GM23338 (cell line): ENCODE measurements around the gene FNDC4. TPM values are rescaled to one million over a fixed set of nuclear protein-coding genes. Genes with fewer than 3 reads are reported as not detected.
A peak's percentile ranks its signal among the peaks of the same experiment; 100 is the strongest.

ENCODE experiments used
- ATAC-seq: fragments of 200-7000 bp; cut with Tn5 transposase; 3 replicates; pipeline ENCODE4 v1.9.1; 2020
- DNase-seq: peaks from one replicate; pipeline ENCODE4 v3.0.0-alpha.2; 2015; ENCODE audit warnings: low spot score
- H2AFZ ChIP-seq: fragments of 200-600 bp; sonication (generic); 2 replicates; pipeline ENCODE4 v1.8.0; 2016; ENCODE audit warnings: antibody characterized with exemption, mild to moderate bottlenecking, moderate library complexity
- H3F3A ChIP-seq: fragments of 200-600 bp; sonication (generic); replicated peaks from 2 replicates; pipeline ENCODE4 v1.8.0; 2017; ENCODE audit warnings: antibody characterized with exemption, mixed run types, low read depth
- H3K27ac ChIP-seq: fragments of 200-600 bp; sonication (generic); 2 replicates; pipeline ENCODE4 v1.6.1; 2016; ENCODE audit warnings: low read depth
- H3K27me3 ChIP-seq: fragments of 200-600 bp; sonication (generic); 2 replicates; pipeline ENCODE4 v1.8.0; 2016; ENCODE audit warnings: mild to moderate bottlenecking, mixed run types, moderate library complexity; ENCODE audit not compliant: insufficient read depth
- H3K36me3 ChIP-seq: fragments of 200-600 bp; sonication (generic); 2 replicates; pipeline ENCODE4 v1.8.0; 2016; ENCODE audit warnings: mild to moderate bottlenecking; ENCODE audit not compliant: insufficient read depth
- H3K4me1 ChIP-seq: fragments of 200-600 bp; sonication (generic); 2 replicates; pipeline ENCODE4 v1.8.0; 2016; ENCODE audit warnings: mild to moderate bottlenecking, moderate library complexity; ENCODE audit not compliant: insufficient read depth
- H3K4me2 ChIP-seq: fragments of 200-600 bp; sonication (generic); 2 replicates; pipeline ENCODE4 v1.7.1; 2017; ENCODE audit warnings: mixed run types
- H3K4me3 ChIP-seq: fragments of 200-600 bp; sonication (generic); 2 replicates; pipeline ENCODE4 v1.6.1; 2016; ENCODE audit warnings: mixed run types
- H3K79me2 ChIP-seq: fragments of 200-600 bp; sonication (generic); replicated peaks from 2 replicates; pipeline ENCODE4 v1.8.0; 2017; ENCODE audit warnings: mild to moderate bottlenecking; ENCODE audit not compliant: insufficient read depth
- H3K9me2 ChIP-seq: fragments of 200-600 bp; sonication (generic); 2 replicates; pipeline ENCODE4 v1.8.0; 2017; ENCODE audit not compliant: insufficient read depth
- H4K20me1 ChIP-seq: fragments of 200-600 bp; sonication (generic); replicated peaks from 2 replicates; pipeline ENCODE4 v1.8.0; 2017; ENCODE audit warnings: mild to moderate bottlenecking; ENCODE audit not compliant: insufficient read depth
- H3K27ac Mint-ChIP-seq: 2 replicates; pipeline ENCODE4 v1.8.0; 2020; ENCODE audit warnings: inconsistent platforms, mild to moderate bottlenecking, moderate library complexity, mixed read lengths
- H3K27me3 Mint-ChIP-seq: 3 replicates; pipeline ENCODE4 v1.8.0; 2022; ENCODE audit warnings: low read depth, mild to moderate bottlenecking, moderate library complexity, mixed read lengths, inconsistent platforms; ENCODE audit not compliant: insufficient read depth, poor library complexity
- H3K36me3 Mint-ChIP-seq: 3 replicates; pipeline ENCODE4 v1.8.0; 2021; ENCODE audit warnings: low read depth, mild to moderate bottlenecking, inconsistent platforms, moderate library complexity, mixed read lengths
- H3K4me1 Mint-ChIP-seq: 3 replicates; pipeline ENCODE4 v1.8.0; 2020; ENCODE audit warnings: mild to moderate bottlenecking, inconsistent platforms, mixed read lengths
- H3K4me3 Mint-ChIP-seq: 3 replicates; pipeline ENCODE4 v1.8.0; 2021; ENCODE audit warnings: moderate library complexity, mild to moderate bottlenecking, inconsistent platforms, mixed read lengths
- H3K9me3 Mint-ChIP-seq: 3 replicates; pipeline ENCODE4 v1.8.0; 2020; ENCODE audit warnings: moderate library complexity, mild to moderate bottlenecking, inconsistent platforms, mixed read lengths
- EZH2 ChIP-seq: fragments of 200-600 bp; sonication (generic); IDR thresholded peaks from one replicate; pipeline ENCODE4 v1.8.0; 2017; ENCODE audit warnings: antibody characterized with exemption, mild to moderate bottlenecking, low read depth; ENCODE audit not compliant: unreplicated experiment
- JUNB ChIP-seq: IDR thresholded peaks from one replicate; pipeline ENCODE4 v1.6.1; 2016; ENCODE audit warnings: antibody characterized with exemption; ENCODE audit not compliant: unreplicated experiment
- POLR2AphosphoS5 ChIP-seq: IDR thresholded peaks from 2 replicates; pipeline ENCODE4 v1.6.1; 2016; ENCODE audit warnings: antibody characterized with exemption, low read depth
- ZNF114 ChIP-seq: fragments of 250-450 bp; sonication (Bioruptor Pico); IDR thresholded peaks from 2 replicates; pipeline ENCODE4 v1.5.0; 2020; ENCODE audit warnings: mild to moderate bottlenecking, moderate library complexity
- ZNF462 ChIP-seq: fragments of 250-450 bp; sonication (Bioruptor Pico); IDR thresholded peaks from 2 replicates; pipeline ENCODE4 v1.5.0; 2020; ENCODE audit warnings: mild to moderate bottlenecking, moderate library complexity
- polyA plus RNA-seq: library from polyadenylated mRNA; unstranded; fragments of >200 nt; fragmentation: Nextera tagmentation; extraction: Ambion mirVana; gene quantifications from 2 replicates; pipeline ENCODE4 v1.2.1, GENCODE V29; 2016
- total RNA-seq: library from RNA; depleted of rRNA; stranded (reverse); fragments of >200 nt; shearing (Covaris generic); gene quantifications from 2 replicates; pipeline ENCODE4 v1.2.3, GENCODE V29; 2014
- TF ChIP-seq, protein P1 (sequence below), 2 experiments: fragments of 200-600 bp in 1 of 2; sonication (generic) in 1 of 2; conservative IDR thresholded peaks; 2 replicates each; pipeline versions ENCODE4 v1.5.1 to v1.6.1; 2016 to 2017; ENCODE audit warnings: antibody characterized with exemption in 2 of 2, low read depth in 2 of 2, mild to moderate bottlenecking in 2 of 2, moderate library complexity in 1 of 2

Gene FNDC4
- total and polyA plus RNA-seq, 2 experiments from 2014 or later, result 5.9 to 13.3 TPM

DNA sequence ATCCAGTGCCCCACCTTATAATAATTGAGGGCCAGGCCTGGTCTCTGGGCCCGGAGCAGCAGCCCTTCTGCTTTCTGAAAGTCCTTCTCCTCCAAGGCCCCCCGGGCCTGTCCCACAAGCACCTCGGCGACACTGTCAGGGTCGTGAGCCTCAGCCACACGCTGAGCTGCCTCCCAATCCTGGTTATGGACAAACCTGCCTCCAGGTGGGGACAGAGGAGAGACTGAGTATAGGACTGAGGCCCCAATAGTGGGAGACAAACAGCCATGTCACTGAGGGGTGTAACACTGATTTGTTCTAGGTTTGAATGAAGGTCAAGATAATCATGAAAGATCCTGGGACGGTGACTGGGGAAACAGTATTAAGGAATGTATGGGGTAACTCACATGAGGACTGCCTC is 41.0 kb downstream of the FNDC4 start:
- no peak overlapping the region for H3K4me3 Mint-ChIP-seq
- no peaks in the 10 kb centered on the region for H3K9me3 Mint-ChIP-seq
- no peaks in the 10 kb centered on the region for H3K4me1 Mint-ChIP-seq
- DNase-seq, result peak; percentile 33
- H3K79me2 ChIP-seq, result no peaks in the 10 kb centered on the region
- H3K27me3 Mint-ChIP-seq, result peaks cover 2% of the 10 kb centered on the region
- H3K4me2 ChIP-seq, result no peak overlapping the region
- H3K36me3 ChIP-seq, result peaks cover 5% of the 10 kb centered on the region; the same call in 1 of the 2 replicates
- H3K9me2 ChIP-seq, result no peaks in the 10 kb centered on the region
- H3F3A ChIP-seq, result no peaks in the 10 kb centered on the region
- no peak overlapping the region for H3K4me3 ChIP-seq
- H3K4me1 ChIP-seq, result no peaks in the 10 kb centered on the region
- H4K20me1 ChIP-seq, result no peaks in the 10 kb centered on the region
- H2AFZ ChIP-seq, result no peak overlapping the region
- peak; percentile 78 for ATAC-seq
- H3K36me3 Mint-ChIP-seq, result no peaks in the 10 kb centered on the region; the same call in 2 of the 3 replicates
- no peak for TF ChIP-seq POLR2AphosphoS5
- TF ChIP-seq, protein P1, sequence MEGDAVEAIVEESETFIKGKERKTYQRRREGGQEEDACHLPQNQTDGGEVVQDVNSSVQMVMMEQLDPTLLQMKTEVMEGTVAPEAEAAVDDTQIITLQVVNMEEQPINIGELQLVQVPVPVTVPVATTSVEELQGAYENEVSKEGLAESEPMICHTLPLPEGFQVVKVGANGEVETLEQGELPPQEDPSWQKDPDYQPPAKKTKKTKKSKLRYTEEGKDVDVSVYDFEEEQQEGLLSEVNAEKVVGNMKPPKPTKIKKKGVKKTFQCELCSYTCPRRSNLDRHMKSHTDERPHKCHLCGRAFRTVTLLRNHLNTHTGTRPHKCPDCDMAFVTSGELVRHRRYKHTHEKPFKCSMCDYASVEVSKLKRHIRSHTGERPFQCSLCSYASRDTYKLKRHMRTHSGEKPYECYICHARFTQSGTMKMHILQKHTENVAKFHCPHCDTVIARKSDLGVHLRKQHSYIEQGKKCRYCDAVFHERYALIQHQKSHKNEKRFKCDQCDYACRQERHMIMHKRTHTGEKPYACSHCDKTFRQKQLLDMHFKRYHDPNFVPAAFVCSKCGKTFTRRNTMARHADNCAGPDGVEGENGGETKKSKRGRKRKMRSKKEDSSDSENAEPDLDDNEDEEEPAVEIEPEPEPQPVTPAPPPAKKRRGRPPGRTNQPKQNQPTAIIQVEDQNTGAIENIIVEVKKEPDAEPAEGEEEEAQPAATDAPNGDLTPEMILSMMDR (conservative IDR thresholded peaks at IDR 0.05; ENCODE audit: low read depth in 2 of 2), result peak; percentile 21 to 58; a peak in 3 of 4 replicates
- peak overlapping the region; percentile 8; the same call in 1 of the 2 replicates for H3K27ac Mint-ChIP-seq
- H3K27ac ChIP-seq, result no peak overlapping the region
- H3K27me3 ChIP-seq, result no peaks in the 10 kb centered on the region

DNA sequence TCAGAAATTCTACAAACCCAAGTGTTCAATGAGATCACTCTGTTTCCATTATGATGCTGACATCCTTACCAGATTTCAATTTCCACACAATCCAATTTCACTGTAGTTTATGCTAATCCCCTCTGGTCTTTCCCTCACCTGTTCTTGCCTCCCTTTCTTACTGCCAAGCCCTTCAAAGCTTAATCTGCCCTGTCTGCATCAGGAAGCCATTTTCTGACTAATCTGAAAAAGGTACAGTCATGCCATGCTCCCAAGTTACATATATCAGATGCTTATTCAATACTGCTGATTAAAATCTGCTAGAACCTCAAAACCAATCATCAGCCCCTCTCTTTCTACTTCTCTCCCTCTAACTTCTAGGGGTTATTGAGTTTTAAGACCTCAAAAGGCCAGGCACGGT is 43.9 kb downstream of the FNDC4 start:
- H3K9me2 ChIP-seq, result no peaks in the 10 kb centered on the region
- H3K4me2 ChIP-seq, result no peak overlapping the region
- H3K79me2 ChIP-seq, result no peaks in the 10 kb centered on the region
- Mint-ChIP-seq H3K9me3 (no peaks in the 10 kb centered on the region), H3K27ac (no peak overlapping the region), H3K4me1 (no peaks in the 10 kb centered on the region), H3K4me3 (no peak overlapping the region), H3K36me3 (peaks cover 3% of the 10 kb centered on the region; the same call in 1 of the 3 replicates), H3K27me3 (peaks cover 2% of the 10 kb centered on the region)
- ATAC-seq, result no peak
- H3K27me3 ChIP-seq, result no peaks in the 10 kb centered on the region
- no peaks in the 10 kb centered on the region; the same call in 1 of the 2 replicates for H3K36me3 ChIP-seq
- H3K27ac ChIP-seq, result no peak overlapping the region
- DNase-seq, result no peak
- H3K4me3 ChIP-seq, result no peak overlapping the region
- H4K20me1 ChIP-seq, result no peaks in the 10 kb centered on the region
- H2AFZ ChIP-seq, result no peak overlapping the region
- H3K4me1 ChIP-seq, result no peaks in the 10 kb centered on the region
- H3F3A ChIP-seq, result no peaks in the 10 kb centered on the region
- no peak for TF ChIP-seq EZH2
- no peak for TF ChIP-seq ZNF114 (CRISPR knock-in tag)
- no peak for TF ChIP-seq ZNF462 (CRISPR knock-in tag)
- no peak for TF ChIP-seq JUNB
